Measurements from ENCODE around the gene ZNF672. TPM values are rescaled to one million over a fixed set of nuclear protein-coding genes. Genes with fewer than 3 reads are reported as not detected.

Gene ZNF672
- total and polyA plus RNA-seq, 2 of the 13 experiments (the other 11 are each of a cell fraction or from before 2014, with no cell fraction given): 17.2 to 22.9 TPM

- TF ChIP-seq, protein P1, sequence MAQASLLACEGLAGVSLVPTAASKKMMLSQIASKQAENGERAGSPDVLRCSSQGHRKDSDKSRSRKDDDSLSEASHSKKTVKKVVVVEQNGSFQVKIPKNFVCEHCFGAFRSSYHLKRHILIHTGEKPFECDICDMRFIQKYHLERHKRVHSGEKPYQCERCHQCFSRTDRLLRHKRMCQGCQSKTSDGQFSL (CRISPR knock-in tag; IDR thresholded peaks at IDR 0.05): peak; percentile 74
- peak; percentile 64 for TF ChIP-seq PHF8 (CRISPR knock-in tag; IDR thresholded peaks at IDR 0.05)
- TF ChIP-seq AGO1 (IDR thresholded peaks at IDR 0.05; ENCODE audit: low read depth, low read length, poor library complexity, severe bottlenecking): no peak
- TF ChIP-seq ZNF446 (CRISPR knock-in tag; IDR thresholded peaks at IDR 0.05): peak; percentile 20; the same call in 1 of the 2 replicates
- TF ChIP-seq HHEX (CRISPR knock-in tag; IDR thresholded peaks at IDR 0.05): no peak
- peak; percentile 11 for TF ChIP-seq ZNF670 (CRISPR knock-in tag; IDR thresholded peaks at IDR 0.05; ENCODE audit: borderline replicate concordance)
- TF ChIP-seq BCL6 (CRISPR knock-in tag; IDR thresholded peaks at IDR 0.05): no peak
- TF ChIP-seq MZF1 (CRISPR knock-in tag; IDR thresholded peaks at IDR 0.05; ENCODE audit: borderline replicate concordance): no peak; the same call in 1 of the 2 replicates
- TF ChIP-seq, protein P2, sequence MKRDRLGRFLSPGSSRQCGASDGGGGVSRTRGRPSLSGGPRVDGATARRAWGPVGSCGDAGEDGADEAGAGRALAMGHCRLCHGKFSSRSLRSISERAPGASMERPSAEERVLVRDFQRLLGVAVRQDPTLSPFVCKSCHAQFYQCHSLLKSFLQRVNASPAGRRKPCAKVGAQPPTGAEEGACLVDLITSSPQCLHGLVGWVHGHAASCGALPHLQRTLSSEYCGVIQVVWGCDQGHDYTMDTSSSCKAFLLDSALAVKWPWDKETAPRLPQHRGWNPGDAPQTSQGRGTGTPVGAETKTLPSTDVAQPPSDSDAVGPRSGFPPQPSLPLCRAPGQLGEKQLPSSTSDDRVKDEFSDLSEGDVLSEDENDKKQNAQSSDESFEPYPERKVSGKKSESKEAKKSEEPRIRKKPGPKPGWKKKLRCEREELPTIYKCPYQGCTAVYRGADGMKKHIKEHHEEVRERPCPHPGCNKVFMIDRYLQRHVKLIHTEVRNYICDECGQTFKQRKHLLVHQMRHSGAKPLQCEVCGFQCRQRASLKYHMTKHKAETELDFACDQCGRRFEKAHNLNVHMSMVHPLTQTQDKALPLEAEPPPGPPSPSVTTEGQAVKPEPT (CRISPR knock-in tag; IDR thresholded peaks at IDR 0.05; ENCODE audit: low read depth): peak; percentile 34; the same call in 1 of the 2 replicates
- TF ChIP-seq ZBTB7A (CRISPR knock-in tag; IDR thresholded peaks at IDR 0.05): 0 out of 2 replicates have a peak, but pooled peaks have one; percentile 45
- TF ChIP-seq KLF12 (CRISPR knock-in tag; IDR thresholded peaks at IDR 0.05; ENCODE audit: borderline replicate concordance): no peak; the same call in 1 of the 2 replicates
- no peak for TF ChIP-seq PATZ1 (CRISPR knock-in tag; IDR thresholded peaks at IDR 0.05)
- no peak for TF ChIP-seq ZNF614 (CRISPR knock-in tag; IDR thresholded peaks at IDR 0.05; ENCODE audit: borderline replicate concordance)
- TF ChIP-seq TMF1 (CRISPR knock-in tag; IDR thresholded peaks at IDR 0.05; ENCODE audit: low read depth): peak; percentile 62; the same call in 1 of the 2 replicates
- TF ChIP-seq, protein P3, sequence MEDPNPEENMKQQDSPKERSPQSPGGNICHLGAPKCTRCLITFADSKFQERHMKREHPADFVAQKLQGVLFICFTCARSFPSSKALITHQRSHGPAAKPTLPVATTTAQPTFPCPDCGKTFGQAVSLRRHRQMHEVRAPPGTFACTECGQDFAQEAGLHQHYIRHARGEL (CRISPR knock-in tag; IDR thresholded peaks at IDR 0.05): no peak
- peak; percentile 84 for TF ChIP-seq ZNF687 (CRISPR knock-in tag; IDR thresholded peaks at IDR 0.05)
These were observed 20.3 kb downstream of the ZNF672 start (continued) for GRCh38 chr1:248858096-248858890.

Measured in HepG2 (cell line).